ENCODE measurements around the gene KLF7.

The KLF7 gene

DNA sequence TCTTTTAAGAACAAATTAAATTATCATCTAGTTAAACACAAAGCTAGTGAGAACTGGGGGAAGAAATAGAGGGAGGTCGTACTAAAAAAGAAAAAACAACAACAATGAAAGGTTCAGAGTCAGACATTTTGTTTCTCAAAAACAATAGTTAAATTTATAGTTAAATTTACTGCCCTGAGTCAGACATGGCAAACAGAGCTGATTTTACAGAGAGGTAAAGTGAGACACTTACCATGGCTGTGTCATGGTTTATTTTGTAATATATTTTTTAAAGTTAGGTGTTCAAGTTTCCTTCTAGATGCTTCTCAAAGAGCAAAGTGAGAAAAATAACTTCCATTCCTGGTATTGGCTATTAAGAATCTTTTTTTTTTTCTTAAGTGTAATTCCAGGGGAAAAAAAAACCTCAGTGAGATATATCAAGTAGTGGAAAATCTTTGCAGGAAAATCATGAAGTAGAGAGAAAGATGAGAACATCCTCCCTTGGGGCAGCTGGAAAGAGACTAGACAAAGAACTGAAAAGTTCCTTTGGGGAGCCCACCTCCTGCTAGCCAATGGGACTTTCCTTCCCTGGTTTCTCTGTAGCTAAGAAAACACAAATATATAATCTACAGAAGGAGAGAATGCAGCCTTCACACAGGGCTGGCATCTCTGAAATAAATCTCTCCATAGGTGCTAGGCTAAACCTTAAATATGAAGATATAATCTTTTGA lies 12.3 kb downstream of the KLF7 start:
- no peak overlapping the region for H3K4me3 ChIP-seq (ENCODE audit: low read depth, low read length)
- DNase-seq (ENCODE audit: low read depth) = no peak

DNA sequence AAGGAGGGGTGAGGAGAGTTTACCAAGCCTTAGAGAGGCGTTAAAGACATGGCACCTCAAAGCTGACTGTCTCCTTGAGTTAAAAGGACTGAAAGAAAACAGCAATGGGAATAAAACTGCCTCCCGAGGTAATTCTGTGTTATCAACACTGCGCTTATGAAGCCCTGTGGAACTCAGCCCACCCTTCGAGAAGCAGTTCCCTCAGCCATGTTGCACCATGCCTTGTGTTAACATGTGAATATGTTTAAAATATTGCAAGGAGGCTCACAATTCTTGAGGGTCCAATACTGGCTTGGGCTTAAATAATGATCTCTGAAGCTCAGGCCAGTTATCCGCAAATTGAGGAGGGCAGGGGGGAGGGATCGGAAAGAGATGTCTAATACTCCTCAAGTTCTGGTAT lies 14.7 kb downstream of the KLF7 start:
- H3K4me3 ChIP-seq (ENCODE audit: low read depth, low read length) = no peak overlapping the region
- DNase-seq (ENCODE audit: low read depth) = no peak

DNA sequence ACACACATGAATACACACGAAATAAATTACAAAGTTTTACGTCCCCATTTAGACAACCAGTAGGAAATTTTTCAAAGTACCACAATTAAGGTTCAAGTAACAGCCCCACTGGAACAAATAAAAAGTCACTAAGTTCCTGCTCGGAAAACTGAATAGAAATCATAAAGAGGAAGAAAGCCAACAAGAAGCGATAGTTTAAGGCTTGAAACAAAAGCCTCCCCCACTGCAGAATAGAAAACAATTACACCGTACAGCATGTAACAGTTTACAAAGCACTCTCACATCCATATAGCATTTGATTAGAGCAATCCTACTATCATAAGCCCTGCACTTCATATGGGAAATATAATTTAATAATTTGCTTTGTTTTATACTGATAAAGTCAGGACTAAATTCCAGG lies 15.5 kb downstream of the KLF7 start:
- no peak overlapping the region for H3K4me3 ChIP-seq (ENCODE audit: low read depth, low read length)
- DNase-seq (ENCODE audit: low read depth) = no peak

DNA sequence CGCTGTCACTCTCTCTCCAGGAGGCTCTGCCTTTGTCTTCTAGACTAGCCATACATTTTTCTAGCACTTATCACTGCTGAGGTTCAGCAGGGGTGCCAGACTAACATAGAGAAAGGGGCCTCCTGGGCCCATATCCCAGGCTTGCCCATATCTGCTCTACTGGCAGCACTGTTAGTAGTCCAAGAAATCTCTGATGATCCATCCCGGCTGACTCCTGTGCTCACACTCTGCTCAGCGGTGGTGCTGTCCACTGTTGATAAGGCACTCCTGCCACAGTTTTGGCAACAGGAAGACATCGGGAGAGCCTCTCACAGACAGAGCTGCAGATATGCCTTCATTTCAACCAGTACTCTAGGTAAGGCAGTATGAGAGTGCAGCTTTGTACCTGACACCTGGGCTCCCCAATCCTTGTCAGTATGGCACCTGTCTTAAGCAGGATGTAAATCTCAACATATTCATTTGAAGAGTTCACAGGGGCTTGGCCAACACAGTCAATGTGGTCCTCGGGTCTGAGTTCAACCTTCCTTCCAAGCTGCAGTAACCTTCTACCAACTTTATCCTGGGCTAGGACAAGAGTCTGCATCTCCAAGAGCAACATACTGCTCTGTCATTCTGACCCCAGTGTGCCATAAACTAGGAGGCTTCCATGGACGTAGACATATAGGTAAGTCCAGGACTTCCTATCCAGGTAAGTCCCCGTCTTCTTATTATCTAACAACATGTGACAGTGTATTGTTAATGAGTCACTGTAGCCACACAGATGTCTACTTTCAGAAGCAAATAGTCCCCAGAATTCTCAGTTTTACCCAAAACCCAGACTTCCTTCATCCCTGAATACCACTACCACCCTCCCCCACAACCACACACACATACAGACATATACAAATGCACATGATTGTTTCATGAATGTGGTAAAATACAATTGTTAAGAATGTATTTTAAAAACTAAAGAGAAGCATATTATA lies 16.2 kb downstream of the KLF7 start:
- no peak overlapping the region for H3K4me3 ChIP-seq (ENCODE audit: low read depth, low read length)
- no peak for DNase-seq (ENCODE audit: low read depth)

DNA sequence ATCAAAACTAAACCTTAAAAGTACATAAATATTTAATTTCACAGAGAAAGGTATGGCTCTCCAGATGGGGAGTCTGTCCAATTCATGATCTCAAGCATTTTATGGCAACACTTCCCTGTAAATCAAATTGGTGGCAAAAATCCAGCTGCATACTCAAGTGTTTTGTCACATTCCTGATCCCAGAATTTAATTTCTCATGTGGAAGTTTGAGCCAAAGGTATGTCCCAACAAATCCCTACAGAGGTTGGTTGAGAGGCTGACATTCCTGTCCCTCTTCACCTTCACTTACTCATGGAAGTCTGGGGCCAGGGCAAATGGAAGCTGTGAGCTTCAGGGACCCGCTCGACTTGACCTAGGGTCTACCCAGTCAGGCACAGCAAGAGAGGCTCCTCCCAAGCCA lies 17.7 kb downstream of the KLF7 start:
- no peak overlapping the region for H3K4me3 ChIP-seq (ENCODE audit: low read depth, low read length)
- no peak for DNase-seq (ENCODE audit: low read depth)

DNA sequence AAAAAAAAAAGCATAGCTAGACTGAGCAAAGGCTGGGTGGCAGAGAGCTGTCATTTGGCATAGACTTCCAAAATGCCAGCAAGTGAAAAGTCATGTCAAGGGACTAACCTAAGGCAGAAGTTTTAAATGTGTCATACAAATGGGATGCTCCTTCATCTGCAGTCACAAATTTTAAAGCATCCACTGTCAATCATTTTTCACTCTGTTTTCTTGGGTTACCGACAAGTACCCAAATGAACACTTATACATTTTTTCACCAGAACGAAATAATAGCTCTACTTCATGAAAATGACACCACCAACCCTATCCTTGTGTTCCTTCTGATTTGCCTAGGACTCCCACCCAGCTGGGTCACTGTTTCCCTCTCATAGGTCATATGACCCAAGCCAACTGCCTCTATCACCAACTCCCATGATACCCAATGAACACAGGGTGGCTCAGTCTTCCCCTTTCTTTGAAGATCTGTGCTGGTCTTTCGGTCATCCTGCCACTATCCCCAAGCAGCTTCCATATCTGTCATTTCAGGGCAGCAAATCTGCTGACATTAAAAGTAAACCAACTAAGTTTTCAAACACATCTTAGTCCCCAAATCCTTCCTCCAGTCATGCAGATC lies 21.5 kb downstream of the KLF7 start:
- no peak for DNase-seq (ENCODE audit: low read depth)
- no peak overlapping the region for H3K4me3 ChIP-seq (ENCODE audit: low read depth, low read length)

DNA sequence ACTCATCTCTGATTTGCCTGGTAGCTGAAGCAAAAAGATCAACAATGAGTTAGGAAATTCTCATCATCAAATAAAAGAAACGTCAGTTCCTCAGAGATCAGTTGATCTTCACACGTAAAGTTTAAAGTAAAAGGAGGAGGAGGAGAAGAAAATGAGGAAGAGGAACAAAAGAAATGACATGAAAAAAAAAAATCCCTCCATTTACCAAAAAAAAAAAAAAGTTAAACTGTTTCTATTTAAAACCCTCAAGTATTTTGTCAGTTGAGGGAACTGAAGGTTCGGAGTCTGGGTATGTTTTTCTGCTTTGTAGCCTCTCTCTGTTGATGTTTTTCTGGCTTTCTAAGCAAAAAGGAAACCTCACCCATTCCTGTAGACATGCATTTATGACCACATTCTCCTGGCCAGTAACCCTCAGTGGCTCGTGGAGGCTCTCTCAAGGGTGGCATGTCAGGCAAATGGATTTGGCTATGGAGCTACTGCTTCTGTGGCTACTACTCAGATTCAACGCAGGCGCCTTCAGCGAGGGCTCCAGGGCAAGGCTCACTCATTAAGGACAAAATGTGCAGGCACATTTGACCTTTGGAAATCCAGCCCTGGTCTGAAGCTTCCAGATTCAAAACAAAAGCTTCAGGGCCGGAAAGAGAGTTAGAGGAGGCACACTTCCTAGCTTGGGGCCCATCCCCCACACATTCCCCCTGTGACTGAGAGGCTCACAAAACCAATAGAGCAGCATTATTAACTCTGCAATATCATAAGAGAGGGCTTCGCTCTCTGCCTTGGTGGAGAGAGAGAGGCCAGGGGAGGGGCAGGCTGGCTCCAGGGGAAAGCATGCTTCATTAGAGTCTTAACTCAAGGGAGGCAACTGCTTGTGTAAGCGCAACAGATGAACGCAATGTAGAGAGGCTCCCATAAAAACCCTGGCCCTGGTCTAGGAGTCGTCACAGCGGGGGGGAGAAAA lies 22.3 kb downstream of the KLF7 start:
- H3K4me3 ChIP-seq (ENCODE audit: low read depth, low read length) = no peak overlapping the region
- DNase-seq (ENCODE audit: low read depth) = no peak

DNA sequence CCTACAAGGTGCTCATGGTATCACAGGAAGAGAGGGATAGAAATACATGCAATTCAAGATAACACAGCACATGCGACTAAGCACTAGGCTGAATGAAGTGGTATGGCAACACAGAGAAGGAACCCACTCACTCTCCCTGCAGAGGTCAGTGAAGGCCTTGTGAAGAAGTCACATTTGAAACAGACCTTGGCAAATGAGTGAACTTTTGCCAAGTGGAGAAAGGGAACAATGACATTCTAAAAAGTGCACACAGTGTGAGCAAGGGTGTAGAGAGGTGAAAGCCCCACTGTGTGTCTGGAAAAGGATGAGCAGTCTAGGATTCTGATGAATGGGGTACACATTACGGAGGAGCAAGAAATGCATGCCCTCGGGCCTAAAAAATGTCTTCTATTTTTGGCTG lies 23.3 kb downstream of the KLF7 start:
- DNase-seq (ENCODE audit: low read depth) = no peak
- H3K4me3 ChIP-seq (ENCODE audit: low read depth, low read length) = no peak overlapping the region

DNA sequence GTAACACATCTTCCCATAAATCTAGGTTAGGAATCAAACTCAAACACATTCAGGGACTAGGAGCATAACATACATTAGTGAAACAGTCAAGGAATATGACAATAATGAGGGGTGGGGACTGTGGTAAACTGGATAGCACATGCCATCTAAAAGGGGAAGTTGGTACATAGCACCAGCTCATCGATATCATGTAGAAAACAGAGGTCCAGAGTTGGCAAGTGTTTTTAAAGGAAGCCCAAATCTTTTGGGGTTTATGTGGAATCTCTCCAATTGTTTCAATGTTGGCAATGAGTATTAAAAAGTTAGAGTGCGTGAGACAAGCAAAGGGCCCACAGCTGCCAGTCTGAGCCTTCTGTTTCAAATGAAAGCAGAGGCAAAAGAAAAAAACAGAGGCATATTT lies 24.4 kb downstream of the KLF7 start:
- H3K4me3 ChIP-seq (ENCODE audit: low read depth, low read length) = no peak overlapping the region
- DNase-seq (ENCODE audit: low read depth) = no peak

DNA sequence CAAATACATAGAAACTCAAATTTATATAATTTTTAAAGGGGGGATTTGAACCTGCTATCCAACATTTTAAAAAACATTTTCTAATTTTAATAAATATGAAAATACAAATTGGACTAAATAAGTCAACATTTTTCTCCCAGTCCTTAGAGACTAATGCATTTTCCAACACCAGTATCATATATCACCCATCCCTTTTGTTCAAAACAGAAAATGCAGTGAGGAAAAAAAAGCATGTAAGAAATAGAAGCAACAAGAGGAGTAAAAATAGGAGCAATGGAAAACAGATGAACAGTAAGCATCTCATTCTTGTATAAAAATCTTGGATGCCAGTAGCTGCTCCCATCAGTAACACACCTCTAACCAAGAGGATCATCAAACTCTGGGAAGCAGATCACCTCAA lies 25.5 kb downstream of the KLF7 start:
- H3K4me3 ChIP-seq (ENCODE audit: low read depth, low read length) = no peak overlapping the region
- no peak for DNase-seq (ENCODE audit: low read depth)

DNA sequence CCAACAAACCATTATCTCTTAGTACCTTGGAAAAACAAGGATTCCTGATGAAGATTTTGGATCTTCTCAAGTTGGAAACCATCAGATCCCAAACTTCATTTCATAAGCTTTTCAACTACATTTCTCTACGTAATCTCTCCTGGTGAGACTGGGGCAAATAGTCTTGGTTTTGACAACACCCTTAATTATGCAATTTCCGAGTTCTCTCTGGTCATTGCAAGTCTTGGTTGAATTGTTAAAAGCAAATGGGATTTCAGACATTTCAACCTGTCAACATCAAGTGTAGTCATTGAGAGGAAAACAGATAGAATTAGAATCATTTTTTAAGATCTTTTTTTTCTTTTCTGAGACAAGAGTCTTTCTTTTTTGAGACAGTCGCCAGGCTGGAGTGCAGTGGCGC lies 26.2 kb downstream of the KLF7 start:
- no peak for DNase-seq (ENCODE audit: low read depth)
- H3K4me3 ChIP-seq (ENCODE audit: low read depth, low read length) = no peak overlapping the region

DNA sequence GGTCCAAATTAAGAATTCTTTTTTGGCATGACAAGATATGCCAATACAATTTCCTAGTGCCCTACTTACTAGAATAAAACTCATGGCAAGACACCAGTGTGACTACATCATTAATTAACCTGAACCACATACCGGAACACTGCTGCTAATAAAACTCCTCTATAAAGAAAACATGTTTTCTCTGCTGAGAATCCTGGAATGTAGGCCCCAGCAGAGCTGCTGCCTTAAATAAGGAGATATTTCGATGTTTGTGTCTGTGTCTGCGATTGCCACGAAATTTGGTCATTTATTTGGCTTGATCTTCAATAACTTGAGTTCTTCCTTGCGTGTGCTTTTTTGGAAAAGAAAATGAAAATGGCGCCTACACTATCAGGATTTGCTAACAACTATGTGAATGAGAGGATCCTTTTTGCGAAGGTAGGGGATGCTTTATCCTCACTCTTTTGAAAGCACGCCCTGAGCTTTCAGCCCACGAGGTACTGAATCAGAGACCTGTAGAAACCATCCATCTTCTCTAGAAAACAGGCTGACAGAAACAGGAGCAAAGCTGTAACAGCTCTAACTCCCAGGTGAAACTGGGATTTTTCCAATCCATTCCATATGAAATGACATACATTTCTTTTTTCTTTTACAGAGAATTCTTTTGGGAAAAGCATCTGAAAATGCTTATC lies 27.0 kb downstream of the KLF7 start:
- DNase-seq (ENCODE audit: low read depth) = no peak

DNA sequence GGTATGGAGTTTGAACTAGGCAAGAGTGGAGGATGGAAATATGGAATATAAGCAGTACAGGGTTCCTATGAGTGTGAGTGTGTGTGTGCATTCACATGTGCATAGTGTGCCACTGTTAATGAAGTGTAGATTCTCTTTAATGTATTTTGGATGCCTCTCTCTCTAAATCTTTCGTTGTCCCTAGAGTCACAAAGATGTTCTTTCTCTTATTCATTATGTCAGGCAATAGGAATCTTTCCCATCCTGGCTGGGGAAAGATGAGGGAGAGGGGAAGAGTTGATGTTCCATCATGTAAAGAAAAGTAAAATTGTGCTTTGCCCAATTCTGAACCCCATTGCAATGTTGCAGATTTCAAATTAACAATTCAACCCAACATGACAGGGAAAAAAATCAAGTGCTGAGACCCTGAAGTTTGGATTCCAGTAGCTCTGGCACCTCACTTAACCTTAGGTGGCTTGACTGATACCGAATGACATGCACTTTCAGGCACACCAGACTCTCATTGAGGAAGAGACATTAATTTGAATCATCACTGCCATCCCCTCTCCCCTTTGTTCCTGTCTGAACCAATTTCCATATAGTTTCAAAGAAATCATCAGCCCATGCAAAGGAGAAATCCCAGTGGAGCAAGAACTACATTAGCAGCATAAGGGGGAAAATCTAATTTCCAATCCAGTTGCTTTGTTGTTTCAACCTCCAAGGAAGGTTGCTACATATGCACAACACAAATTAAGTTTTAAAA lies 28.0 kb downstream of the KLF7 start:
- DNase-seq (ENCODE audit: low read depth) = no peak
- no peak overlapping the region for H3K4me3 ChIP-seq (ENCODE audit: low read depth, low read length)

More for the DNA sequence above, 27.0 kb downstream of the KLF7 start:
- no peak overlapping the region for H3K4me3 ChIP-seq (ENCODE audit: low read depth, low read length)

DNA sequence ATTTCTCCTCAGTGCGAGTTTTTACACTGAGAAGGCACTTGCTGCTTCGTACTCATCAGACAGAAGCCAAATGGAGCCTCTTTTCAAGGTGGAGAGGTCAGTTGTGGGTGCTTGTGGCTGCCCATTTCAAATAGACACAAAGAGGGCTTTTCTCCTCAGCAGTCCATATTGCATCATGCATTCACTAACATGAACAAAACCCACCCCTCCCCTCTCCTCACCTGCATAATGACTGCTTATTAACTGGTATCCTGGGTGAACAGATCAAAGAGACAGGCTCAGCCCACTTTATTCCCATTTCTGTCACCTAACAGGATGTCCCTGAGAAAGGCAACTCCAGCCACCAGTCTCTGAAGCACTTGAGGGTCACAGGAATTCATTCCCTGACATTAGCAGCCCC lies 28.9 kb downstream of the KLF7 start:
- no peak overlapping the region for H3K4me3 ChIP-seq (ENCODE audit: low read depth, low read length)
- no peak for DNase-seq (ENCODE audit: low read depth)

DNA sequence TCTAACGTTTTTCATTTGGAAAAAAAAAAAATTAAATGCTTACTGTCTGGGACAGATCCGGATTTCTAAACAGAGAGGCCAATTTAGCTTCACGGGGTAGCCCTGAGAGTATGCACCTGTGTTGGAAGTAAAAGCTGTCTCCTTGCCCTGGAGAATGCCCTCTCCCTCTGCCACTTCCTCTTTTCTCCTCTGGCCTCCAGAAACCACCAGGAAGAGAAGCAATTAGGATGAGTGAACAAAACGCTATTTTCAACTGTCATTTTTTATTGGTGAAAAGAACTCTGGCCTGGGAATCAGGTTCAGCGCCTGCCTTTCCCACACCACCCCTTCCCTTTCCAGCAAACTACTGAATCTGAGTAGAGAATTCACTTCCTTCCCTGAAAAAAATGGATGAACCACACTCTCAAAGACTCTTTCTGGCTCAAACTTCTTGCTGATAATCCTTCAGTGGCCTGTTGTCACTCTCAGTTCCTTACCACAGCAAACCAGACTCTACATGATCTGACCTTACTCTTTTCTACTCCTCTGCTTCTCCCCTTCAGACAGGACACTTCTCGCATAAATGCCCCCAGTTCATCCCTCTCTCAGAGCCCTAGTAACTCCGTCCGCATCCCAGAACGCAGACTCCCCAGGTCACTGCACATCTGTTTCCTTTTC lies 29.8 kb downstream of the KLF7 start:
- no peak overlapping the region for H3K4me3 ChIP-seq (ENCODE audit: low read depth, low read length)
- DNase-seq (ENCODE audit: low read depth) = no peak

DNA sequence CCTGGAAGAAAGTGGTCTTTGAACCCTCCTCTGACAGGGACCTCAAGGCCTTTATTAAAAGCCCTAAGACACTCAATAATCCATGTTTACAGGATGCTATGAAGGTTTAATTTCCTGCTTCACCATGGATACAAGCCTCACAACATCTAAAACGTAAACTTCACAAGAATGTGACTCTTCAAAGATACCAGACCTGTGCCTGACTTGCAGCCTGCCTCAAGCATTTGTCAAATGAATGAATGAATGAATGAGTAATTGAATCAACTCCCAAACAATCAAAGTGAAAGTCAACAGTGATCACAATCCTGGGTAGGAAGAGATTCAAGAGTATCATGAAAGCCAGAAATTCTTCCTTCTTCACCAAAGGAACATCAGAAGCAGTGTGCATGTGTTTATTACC lies 30.4 kb downstream of the KLF7 start:
- no peak for DNase-seq (ENCODE audit: low read depth)
- no peak overlapping the region for H3K4me3 ChIP-seq (ENCODE audit: low read depth, low read length)

DNA sequence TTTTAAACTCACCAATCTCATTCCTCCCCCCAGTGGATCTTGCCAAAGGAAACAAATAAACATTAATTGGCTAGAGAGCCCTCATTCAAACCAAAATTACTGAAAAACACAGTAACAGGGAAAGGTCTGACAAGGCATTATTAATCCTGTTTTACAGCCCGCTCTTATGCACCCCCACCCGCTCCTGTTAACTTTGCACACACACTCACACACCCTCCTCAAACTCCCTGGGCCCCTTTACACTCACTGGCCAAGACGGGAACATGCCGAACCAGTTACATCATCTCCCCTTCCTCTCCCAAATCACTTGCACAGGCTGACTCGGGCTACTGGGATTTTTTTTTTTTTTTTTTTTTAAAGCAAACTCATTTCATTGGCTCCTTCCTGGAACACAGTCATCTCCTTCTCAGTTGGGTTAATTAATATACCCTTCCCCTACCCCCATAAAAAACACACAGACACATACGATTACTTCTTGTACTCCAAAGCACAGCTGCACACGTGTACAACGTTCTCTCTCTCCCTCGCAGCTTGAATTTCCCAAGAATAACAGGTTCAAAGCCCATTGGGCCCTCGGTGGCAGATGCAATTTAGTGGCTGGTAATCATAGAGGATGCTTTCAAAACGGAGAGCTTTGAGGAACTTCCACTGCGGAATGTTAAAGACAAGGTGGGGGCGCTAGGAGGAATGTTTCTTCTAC lies 31.8 kb downstream of the KLF7 start:
- DNase-seq (ENCODE audit: low read depth) = peak; percentile 98
- H3K4me3 ChIP-seq (ENCODE audit: low read depth, low read length) = peak overlapping the region; percentile 6

Measured in skeletal muscle cell (primary cell).